Activated T-helper 1 cell treated with anti-CD3 and anti-CD28 coated beads, Interleukin-12 subunit alpha, Interleukin-12 subunit beta, Interleukin-2, Interleukin-4 antibody, amounts not matched to agents 30 ng/mL and 10 ng/mL and 1 ng/mL, durations not matched to agents 14 hours and 24 hours and 36 hours (primary cell): Measurements from ENCODE around the gene MYO19. TPM values are rescaled to one million over a fixed set of nuclear protein-coding genes. Genes with fewer than 3 reads are reported as not detected.
A peak's percentile ranks its signal among the peaks of the same experiment; 100 is the strongest.
"Not testable (repeated sequence)": the region's sequence is repeated elsewhere in the genome, so short reads cannot be mapped to it uniquely, and the experiment has no call there.

Source experiments
- DNase-seq: peaks from one replicate; pipeline ENCODE4 v3.0.0; 2021; ENCODE audit warnings: low spot score
- H3K27ac Mint-ChIP-seq: one replicate; pipeline ENCODE4 v1.8.0; 2021; ENCODE audit warnings: mild to moderate bottlenecking, mixed read lengths
- H3K27me3 Mint-ChIP-seq: one replicate; pipeline ENCODE4 v1.8.0; 2022; ENCODE audit warnings: mild to moderate bottlenecking, moderate library complexity, mixed read lengths; ENCODE audit not compliant: insufficient read depth
- H3K36me3 Mint-ChIP-seq: one replicate; pipeline ENCODE4 v1.8.0; 2021; ENCODE audit warnings: low read depth, mixed read lengths
- H3K4me1 Mint-ChIP-seq: one replicate; pipeline ENCODE4 v1.8.0; 2021; ENCODE audit warnings: low read depth, mixed read lengths
- H3K4me3 Mint-ChIP-seq: one replicate; pipeline ENCODE4 v1.8.0; 2021; ENCODE audit warnings: mild to moderate bottlenecking, moderate library complexity, mixed read lengths
- H3K9me3 Mint-ChIP-seq: one replicate; pipeline ENCODE4 v1.8.0; 2021; ENCODE audit warnings: mixed read lengths
- intact Hi-C: fragments of 100-400 bp; cut with micrococcal nuclease; formaldehyde crosslinking; loops from one replicate; pipeline ENCODE4 v1.15.1; 2024
- total RNA-seq: library from RNA; stranded (reverse); gene quantifications from 2 replicates; pipeline ENCODE4 v1.2.3, GENCODE V29; 2022

The MYO19 gene
- total RNA-seq, 1 donor from 2014 or later = 159 TPM

DNA sequence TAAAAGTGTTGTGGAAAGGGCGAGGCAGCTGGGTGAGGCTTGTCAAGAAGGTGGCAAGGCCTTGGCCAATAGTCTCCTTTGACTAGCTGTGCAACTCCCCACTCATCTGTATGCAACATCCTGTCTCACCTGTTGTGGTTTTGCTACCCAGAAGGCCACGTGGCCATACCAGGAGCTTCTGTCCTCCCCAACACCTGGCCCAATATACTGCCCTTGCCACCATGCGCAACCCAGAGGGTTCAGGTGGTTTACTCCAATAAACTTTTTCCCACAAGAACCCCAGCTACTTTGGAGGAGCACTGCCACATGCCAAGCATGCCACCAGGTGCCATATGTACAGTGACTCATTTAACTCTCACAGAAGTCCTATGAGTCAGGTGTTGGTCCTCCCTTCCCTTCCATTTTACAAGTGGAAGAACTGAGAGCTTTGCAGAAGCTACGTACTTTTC is 10.2 kb downstream of the MYO19 start:
- intact Hi-C loops = no loop called here
- peaks cover 34% of the 10 kb centered on the region for H3K4me1 Mint-ChIP-seq
- peak overlapping the region; percentile 85 for H3K27ac Mint-ChIP-seq
- no peaks in the 10 kb centered on the region for H3K9me3 Mint-ChIP-seq
- no peaks in the 10 kb centered on the region for H3K27me3 Mint-ChIP-seq
- H3K36me3 Mint-ChIP-seq = peaks cover 47% of the 10 kb centered on the region
- no peak overlapping the region for H3K4me3 Mint-ChIP-seq
- DNase-seq = no peak

DNA sequence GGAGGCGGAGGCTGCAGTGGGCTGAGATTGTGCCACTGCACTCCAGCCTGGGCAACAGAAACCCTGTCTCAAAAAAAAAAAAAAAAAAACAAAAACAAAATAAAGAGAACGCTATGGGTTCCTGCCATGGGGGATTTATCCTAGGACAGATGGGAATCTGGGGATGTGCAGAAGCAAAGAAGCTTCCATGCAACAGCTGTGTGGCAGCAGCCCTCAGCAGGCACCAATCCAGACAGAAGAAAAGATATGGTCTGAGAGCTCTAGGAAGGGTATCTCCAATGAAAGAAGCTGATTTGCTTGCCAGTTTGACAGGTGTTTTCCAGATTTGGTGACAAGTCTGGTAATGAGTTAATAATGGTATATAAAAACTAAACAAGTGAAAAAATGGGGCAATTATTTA is 11.6 kb downstream of the MYO19 start:
- Mint-ChIP-seq H3K9me3 (no peaks in the 10 kb centered on the region), H3K4me1 (peaks cover 34% of the 10 kb centered on the region), H3K4me3 (no peak overlapping the region), H3K27me3 (no peaks in the 10 kb centered on the region), H3K27ac (no peak overlapping the region), H3K36me3 (peaks cover 48% of the 10 kb centered on the region)
- intact Hi-C loops = no loop called here
- DNase-seq = no peak

DNA sequence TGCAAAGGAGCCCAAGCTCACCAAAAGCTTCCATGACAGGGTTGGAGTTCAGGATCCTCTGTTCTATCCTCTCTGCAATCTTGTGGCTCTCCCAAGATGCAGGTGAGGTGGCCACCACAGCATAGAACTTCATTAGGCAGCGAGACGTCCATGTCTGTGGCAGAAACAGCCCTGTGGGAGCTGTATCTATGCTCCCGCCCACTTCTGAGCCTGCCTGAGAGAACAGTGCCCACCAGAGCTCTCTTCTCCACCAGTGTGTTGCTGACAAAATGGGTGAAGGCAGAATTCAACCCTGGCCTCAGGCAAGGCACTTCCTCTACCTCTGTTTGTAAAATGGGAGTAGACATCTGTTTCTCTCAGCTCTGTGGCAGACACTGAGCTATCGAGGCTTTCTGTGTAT is 18.8 kb downstream of the MYO19 start:
- Mint-ChIP-seq H3K27me3 (no peaks in the 10 kb centered on the region), H3K4me3 (no peak overlapping the region), H3K9me3 (no peaks in the 10 kb centered on the region), H3K27ac (no peak overlapping the region), H3K36me3 (peaks cover 32% of the 10 kb centered on the region), H3K4me1 (peaks cover 8% of the 10 kb centered on the region)
- DNase-seq = no peak
- intact Hi-C loops = no loop called here

DNA sequence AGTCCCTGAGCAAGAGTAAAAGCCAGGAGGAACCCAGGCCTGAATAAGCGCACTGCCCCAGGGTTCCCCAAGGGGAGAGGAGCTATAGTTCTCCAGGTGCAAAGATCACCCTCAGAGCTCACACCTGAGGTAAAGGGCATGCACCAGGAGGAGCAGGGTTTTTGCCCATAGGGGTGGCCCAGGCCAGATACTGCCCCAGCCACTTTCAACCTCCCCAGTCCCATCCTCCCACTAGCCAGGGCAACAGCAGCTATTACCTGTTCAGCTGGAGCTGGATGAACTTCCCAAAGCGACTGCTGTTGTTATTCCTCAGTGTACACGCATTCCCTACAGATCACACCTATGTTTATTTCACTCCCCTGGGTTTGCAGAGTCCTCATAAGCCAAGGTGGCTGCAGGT is 19.8 kb downstream of the MYO19 start:
- no peak for DNase-seq
- Mint-ChIP-seq H3K36me3 (peaks cover 30% of the 10 kb centered on the region), H3K27me3 (no peaks in the 10 kb centered on the region), H3K4me1 (peaks cover 8% of the 10 kb centered on the region), H3K4me3 (no peak overlapping the region), H3K9me3 (no peaks in the 10 kb centered on the region), H3K27ac (no peak overlapping the region)
- intact Hi-C loops = no loop called here

DNA sequence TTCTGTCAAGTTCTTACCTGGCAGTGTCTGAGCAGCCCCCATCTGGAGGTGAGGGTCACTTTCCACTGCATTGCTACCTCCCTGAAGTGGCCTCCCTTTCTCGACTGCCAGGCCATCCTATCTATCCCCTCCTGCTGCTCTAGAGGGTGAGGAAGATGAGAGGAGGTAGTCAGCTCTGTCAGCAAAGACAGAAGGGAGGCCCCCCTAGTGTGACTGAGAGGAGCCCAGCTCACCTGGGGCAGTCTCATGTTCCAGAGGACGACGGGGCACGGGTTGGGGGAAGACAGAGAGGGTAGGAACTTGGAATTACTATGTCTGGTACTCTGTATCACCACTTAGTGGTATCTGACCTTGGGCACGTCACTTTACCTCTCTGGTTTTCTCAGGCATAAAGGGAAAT is 22.0 kb downstream of the MYO19 start:
- no peaks in the 10 kb centered on the region for H3K4me1 Mint-ChIP-seq
- intact Hi-C loops = no loop called here
- no peaks in the 10 kb centered on the region for H3K27me3 Mint-ChIP-seq
- no peak overlapping the region for H3K27ac Mint-ChIP-seq
- H3K9me3 Mint-ChIP-seq = no peaks in the 10 kb centered on the region
- H3K4me3 Mint-ChIP-seq = no peak overlapping the region
- DNase-seq = no peak
- peaks cover 24% of the 10 kb centered on the region for H3K36me3 Mint-ChIP-seq

DNA sequence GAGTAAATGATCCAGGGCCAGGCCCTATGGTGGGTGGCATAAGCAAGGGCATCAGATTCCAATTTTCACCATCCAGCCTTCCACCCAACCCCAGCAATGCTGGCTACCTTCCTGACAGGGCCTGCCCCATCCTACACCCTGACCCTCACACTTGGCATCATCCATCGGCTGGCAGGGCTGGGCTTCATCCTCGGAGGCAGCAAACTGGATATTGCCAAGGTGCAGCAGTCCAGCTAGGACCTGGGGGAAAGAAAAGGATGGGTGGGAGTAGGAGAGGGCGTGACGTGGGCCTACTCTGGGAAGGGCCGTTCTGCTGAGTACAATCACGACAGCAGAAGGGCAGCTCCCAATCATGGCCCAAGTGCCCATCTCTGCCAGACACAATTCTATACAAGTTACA is 23.5 kb downstream of the MYO19 start:
- no peak overlapping the region for H3K4me3 Mint-ChIP-seq
- H3K36me3 Mint-ChIP-seq = peaks cover 30% of the 10 kb centered on the region
- H3K4me1 Mint-ChIP-seq = no peaks in the 10 kb centered on the region
- no peaks in the 10 kb centered on the region for H3K9me3 Mint-ChIP-seq
- H3K27ac Mint-ChIP-seq = no peak overlapping the region
- DNase-seq = no peak
- intact Hi-C loops = no loop called here
- no peaks in the 10 kb centered on the region for H3K27me3 Mint-ChIP-seq

DNA sequence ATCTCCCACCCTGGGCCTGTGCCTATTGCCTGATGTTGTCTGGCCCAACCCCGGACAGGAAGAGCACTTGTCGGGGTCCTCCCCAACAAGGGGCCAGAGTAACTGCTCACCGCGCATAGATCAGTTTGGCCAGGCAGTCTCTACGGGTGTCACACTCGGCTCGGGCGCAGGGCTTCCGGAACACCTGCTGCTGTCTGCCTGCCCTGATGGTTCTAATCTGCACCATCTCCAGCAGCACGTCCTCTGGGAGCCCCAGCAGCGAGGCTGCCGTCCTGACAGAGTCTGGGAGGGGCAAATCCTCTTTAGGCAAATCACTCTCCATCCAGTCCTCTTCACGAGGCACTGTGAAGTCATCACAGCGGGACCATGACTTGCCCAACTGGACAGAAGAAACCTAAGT is 24.0 kb downstream of the MYO19 start:
- no peaks in the 10 kb centered on the region for H3K27me3 Mint-ChIP-seq
- peaks cover 30% of the 10 kb centered on the region for H3K36me3 Mint-ChIP-seq
- no peak overlapping the region for H3K27ac Mint-ChIP-seq
- intact Hi-C loops = no loop called here
- no peak for DNase-seq
- H3K9me3 Mint-ChIP-seq = no peaks in the 10 kb centered on the region
- H3K4me1 Mint-ChIP-seq = no peaks in the 10 kb centered on the region
- H3K4me3 Mint-ChIP-seq = no peak overlapping the region

DNA sequence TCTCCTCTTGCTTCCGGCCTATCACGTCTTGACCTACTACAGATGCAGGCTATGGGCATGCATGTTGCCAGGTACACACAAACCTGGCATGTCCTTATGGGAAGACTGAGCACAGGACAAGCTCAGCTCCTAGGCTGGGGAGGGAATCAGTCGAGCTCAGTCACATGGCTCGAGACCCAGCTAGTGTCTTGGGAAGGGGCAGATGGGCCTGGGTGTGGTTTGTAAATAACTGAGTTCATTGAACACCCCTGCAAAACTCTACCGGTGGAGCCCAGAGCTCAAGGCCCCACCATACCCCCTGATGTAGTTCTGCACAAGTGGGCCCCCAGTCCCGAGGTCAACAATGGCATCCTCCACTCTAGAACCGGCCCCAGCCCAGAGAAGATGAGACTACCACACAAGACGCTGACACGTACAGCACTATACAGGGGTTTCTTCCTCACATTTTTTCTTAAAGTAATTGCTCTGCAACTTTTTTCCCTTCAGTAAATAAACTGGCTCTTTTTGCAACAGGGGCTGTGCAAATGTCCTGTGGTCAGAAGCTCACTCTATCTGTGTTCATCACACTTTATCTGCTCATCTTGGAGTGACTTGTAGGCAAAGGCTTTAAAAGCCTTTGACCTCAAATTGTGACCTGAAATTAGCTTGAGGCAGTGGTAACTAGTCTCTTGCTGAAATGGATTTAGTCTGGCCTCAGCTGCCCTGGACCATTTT is 25.2 kb downstream of the MYO19 start:
- H3K27me3 Mint-ChIP-seq = no peaks in the 10 kb centered on the region
- H3K4me1 Mint-ChIP-seq = no peaks in the 10 kb centered on the region
- DNase-seq = no peak
- no peak overlapping the region for H3K27ac Mint-ChIP-seq
- intact Hi-C loops = no loop called here
- H3K4me3 Mint-ChIP-seq = no peak overlapping the region
- H3K36me3 Mint-ChIP-seq = peaks cover 29% of the 10 kb centered on the region
- H3K9me3 Mint-ChIP-seq = no peaks in the 10 kb centered on the region

DNA sequence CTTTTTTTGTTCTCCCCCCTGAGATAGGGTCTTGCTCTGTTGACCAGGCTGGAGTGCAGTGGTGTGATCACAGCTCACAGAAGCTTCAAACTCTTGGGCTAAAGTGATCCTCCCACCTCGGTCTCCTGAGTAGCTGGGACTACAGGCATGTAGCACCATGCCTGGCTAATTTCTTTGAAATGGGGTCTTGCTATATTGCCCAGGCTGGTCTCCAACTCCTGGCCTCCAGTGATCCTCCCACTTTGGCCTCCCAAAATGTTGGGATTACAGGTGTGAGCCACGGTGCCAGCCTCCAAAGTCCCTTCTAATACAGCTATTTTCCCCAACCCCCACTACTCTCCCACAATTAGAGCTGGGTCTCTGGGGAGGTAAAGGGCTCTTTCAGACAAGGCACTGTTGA is 26.2 kb downstream of the MYO19 start:
- DNase-seq, H3K27ac Mint-ChIP-seq, H3K9me3 Mint-ChIP-seq, H3K4me1 Mint-ChIP-seq, intact Hi-C loops, H3K27me3 Mint-ChIP-seq, H3K4me3 Mint-ChIP-seq: not testable (repeated sequence)
- peaks cover 36% of the 10 kb centered on the region for H3K36me3 Mint-ChIP-seq

DNA sequence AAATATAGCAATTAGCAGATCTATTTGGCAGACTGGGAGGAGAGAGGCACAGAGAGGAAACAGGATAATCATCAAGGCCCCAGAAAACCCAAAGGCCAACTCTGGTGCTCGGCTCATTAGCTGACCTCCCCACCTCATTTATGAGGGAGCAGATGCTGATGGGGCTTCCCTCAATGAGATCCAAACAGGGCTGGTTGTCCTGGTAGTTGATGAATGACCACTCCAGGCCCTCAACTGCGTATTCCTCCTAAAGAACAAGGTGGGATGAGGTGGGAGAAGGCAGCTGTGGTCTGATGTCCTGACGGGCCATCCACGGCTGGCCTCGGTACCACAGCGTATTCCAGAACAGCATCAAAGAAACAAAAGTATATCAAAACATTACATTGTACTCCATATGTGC is 27.4 kb downstream of the MYO19 start:
- Mint-ChIP-seq H3K27ac (no peak overlapping the region), H3K27me3 (no peaks in the 10 kb centered on the region), H3K36me3 (peaks cover 39% of the 10 kb centered on the region), H3K4me3 (no peak overlapping the region), H3K9me3 (no peaks in the 10 kb centered on the region), H3K4me1 (peaks cover 6% of the 10 kb centered on the region)
- intact Hi-C loops = no loop called here
- no peak for DNase-seq

DNA sequence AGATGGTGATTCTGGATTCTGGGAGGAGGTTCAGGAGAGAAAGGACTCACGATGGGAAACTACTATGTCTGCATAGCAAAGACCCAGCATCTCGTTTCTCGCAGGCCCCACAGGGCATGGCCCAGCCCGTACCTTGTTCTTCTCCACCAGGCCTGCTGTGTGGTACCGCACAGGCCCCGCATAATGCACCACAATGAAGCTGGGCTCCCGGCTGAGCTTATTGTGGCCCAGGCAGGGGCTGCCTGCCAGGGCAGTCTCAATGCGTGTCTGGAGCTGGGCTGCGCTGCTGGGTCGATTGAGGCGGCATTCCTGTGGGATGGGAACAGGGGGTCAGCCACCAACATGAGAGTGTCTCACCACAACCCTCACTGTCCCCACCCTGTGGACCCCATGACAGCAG is 27.8 kb downstream of the MYO19 start:
- intact Hi-C loops = no loop called here
- H3K9me3 Mint-ChIP-seq = no peaks in the 10 kb centered on the region
- no peak overlapping the region for H3K27ac Mint-ChIP-seq
- no peaks in the 10 kb centered on the region for H3K27me3 Mint-ChIP-seq
- H3K4me3 Mint-ChIP-seq = no peak overlapping the region
- peaks cover 41% of the 10 kb centered on the region for H3K36me3 Mint-ChIP-seq
- H3K4me1 Mint-ChIP-seq = peaks cover 6% of the 10 kb centered on the region
- no peak for DNase-seq

DNA sequence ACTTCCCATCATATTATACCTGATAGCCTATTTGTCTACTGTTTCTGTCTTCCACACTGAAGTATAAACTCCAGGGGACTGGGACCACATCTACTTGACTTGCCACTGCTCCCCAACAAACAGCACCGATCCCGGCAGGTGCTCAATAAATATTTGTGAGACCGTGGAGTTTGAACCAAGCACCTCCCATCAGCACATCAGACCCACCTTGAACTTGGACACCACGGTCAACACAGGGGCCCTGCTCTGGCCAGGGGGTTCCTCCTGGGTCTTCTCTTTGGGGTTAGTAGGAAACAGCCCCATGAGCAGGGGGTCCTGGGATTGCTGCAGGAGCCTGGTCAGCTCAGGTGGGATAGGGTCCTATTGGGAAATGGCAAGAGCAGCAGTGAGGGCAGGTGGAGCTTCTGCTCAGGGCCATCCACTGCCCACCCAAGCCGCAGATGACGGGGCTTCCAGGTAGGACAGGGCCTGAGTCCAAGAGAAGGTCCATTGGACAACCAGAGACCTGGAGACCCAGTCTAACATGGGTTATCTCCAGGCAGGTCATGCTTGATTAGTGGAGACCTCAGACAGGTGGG is 28.3 kb downstream of the MYO19 start:
- H3K4me3 Mint-ChIP-seq = no peak overlapping the region
- H3K27me3 Mint-ChIP-seq = no peaks in the 10 kb centered on the region
- DNase-seq = no peak
- H3K36me3 Mint-ChIP-seq = peaks cover 43% of the 10 kb centered on the region
- intact Hi-C loops = no loop called here
- no peak overlapping the region for H3K27ac Mint-ChIP-seq
- peaks cover 6% of the 10 kb centered on the region for H3K4me1 Mint-ChIP-seq
- H3K9me3 Mint-ChIP-seq = no peaks in the 10 kb centered on the region

DNA sequence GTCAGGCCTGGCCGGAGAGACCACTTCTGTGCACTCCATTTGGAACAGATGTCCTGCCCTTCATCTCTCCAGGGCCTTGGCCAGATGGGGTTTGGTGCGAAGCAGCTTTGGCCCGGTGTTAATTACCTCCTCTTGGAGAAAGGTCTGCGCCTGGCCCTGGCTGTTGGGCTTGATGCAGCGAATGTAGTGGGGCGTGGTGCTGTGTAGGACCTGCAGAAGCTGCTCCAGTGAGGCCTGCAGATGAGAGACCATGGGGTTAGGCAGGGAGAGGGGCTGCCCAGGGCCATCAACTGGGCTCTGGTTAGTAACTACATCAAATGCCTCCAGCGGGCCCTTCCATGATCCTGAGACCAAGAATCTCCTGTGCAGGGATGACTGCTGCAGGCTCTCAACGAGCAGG is 29.5 kb downstream of the MYO19 start:
- Mint-ChIP-seq H3K36me3 (peaks cover 38% of the 10 kb centered on the region), H3K4me3 (no peak overlapping the region), H3K4me1 (peaks cover 6% of the 10 kb centered on the region), H3K27me3 (no peaks in the 10 kb centered on the region), H3K27ac (no peak overlapping the region), H3K9me3 (no peaks in the 10 kb centered on the region)
- intact Hi-C loops = no loop called here
- no peak for DNase-seq

DNA sequence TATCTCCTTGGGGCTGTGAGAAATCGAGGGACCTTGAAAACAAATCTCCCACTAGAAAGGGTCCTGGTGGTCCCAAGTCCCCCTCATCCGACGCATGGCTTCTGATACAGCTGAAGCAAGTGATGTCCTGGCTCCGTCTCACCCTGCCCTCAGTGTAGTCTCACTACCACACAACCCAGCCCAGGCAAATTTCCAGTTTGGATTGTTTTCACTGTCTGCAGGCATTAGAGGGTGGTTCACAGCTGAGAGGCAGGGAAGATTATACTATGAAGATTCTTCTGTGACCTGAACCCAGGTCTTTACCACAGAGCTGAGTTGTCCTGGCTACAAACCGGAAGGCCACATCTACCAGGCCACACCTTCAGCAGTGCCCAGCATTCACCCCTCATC is 30.5 kb downstream of the MYO19 start:
- H3K36me3 Mint-ChIP-seq = peaks cover 37% of the 10 kb centered on the region
- DNase-seq = no peak
- H3K4me3 Mint-ChIP-seq = no peak overlapping the region
- no peak overlapping the region for H3K27ac Mint-ChIP-seq
- H3K9me3 Mint-ChIP-seq = no peaks in the 10 kb centered on the region
- intact Hi-C loops = no loop called here
- H3K27me3 Mint-ChIP-seq = no peaks in the 10 kb centered on the region
- peaks cover 6% of the 10 kb centered on the region for H3K4me1 Mint-ChIP-seq
